Fibroblast of skin of left quadriceps (primary cell): ENCODE results near the gene KRT6A.
"Not testable (repeated sequence)": the region's sequence is repeated elsewhere in the genome, so short reads cannot be mapped to it uniquely, and the experiment has no call there.

ENCODE experiments used
- DNase-seq, 2 experiments: peaks; one replicate each; pipeline ENCODE4 v3.0.0-alpha.2; 2013; ENCODE audit warnings: low read depth in 2 of 2

Gene KRT6A

GRCh38 chr12:52502877-52503276 is 9.8 kb upstream of the KRT6A start:
- DNase-seq: no peak

GRCh38 chr12:52501490-52501889 is 8.4 kb upstream of the KRT6A start:
- no peak for DNase-seq

- DNase-seq: not testable (repeated sequence)
Observed at GRCh38 chr12:52500574-52500973, 7.5 kb upstream of the KRT6A start.

DNA sequence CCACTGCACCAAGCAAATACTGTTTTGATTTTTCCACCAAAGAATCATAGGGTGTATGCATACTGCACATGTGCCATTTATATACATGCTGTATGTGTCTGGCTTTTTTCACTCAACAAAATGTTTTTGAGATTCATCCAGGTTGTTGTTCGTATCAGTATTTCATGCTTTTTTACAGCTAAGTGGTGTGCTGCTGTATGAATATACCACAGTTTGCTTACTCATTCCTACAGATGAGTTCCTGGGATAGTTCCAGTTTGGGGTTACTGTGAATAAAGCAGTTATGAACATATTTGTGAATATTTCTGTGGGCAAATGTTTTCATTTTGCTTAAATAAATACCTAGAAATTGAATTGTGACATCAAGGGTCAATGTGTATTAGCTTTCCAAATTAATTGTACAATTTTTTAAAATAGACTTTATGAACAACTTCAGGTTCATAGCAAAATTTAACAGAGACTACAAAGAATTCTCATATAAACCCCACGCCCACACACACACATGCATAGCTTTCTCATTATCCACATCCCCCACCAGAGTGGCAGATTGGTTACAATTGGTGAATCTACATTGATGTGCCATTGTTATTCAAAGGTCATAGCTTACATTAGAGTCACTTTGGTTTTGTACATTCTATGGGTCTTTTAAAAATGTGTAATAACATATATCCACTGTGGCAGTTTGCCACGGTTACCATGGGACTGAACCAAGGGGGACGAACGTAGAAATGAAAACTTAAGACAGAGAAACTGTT is 6.9 kb upstream of the KRT6A start:
- no peak for DNase-seq

DNA sequence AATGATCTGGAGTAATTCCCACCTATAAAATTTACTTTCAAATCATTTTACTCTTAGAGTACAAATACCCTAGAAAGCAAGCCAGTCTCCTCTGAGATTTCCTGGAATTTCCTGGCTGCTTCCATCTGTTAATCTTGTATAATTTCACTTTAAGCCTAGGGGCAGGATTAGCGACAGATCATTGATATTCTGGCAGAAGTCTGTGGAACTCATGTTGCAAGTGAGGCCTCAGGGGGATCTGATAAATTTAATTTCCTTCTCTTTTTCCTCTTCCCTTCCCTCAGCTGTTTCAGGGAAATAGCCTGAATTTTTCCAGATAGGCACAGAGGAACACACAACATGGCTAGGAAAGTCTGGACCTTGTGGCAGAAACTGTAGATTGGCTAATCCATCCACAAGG is 5.9 kb upstream of the KRT6A start:
- DNase-seq: no peak

DNA sequence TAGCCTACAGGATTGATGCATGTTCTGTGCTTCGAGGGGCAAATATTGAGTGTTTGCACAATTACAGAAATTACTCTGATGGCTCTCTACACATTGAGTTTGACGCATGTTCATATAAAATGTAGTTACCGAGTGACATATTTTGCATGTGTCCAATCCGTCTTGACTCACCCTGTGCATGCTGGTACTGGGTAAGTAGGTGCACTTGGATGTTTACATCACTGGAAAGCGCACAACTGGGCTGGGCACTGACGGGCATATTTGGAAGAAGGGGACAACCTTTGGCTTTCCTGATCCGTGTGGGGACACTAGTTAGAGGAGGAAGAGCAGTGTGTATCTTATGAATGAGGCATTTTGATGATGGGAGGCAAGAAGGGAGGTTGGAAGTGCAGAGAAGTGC is 4.9 kb upstream of the KRT6A start:
- no peak for DNase-seq

DNA sequence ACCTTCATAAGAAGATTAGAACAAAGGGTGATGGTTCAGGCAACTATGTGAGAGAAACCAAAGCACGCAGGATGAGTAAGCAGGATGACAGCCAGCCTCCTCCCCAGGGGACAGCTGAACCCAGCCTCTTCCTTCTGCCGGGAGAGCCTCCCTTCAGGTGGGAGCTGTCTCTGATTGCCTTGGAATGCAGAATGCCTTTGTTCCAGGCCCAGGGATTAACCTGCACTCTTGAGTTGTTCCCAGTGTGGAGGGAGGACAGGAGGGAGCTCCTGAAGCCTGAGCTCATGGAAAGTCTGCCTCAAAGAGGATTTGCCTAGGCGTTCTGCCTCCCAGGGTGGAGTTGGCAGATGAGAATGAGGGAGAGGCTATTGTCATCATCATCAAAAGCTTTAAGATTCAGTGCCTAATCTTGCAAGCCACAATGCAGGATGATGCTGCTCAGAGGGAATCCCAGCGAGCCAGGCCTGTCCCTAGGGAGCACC is 3.6 kb upstream of the KRT6A start:
- peak; percentile 46 to 49 for DNase-seq

DNA sequence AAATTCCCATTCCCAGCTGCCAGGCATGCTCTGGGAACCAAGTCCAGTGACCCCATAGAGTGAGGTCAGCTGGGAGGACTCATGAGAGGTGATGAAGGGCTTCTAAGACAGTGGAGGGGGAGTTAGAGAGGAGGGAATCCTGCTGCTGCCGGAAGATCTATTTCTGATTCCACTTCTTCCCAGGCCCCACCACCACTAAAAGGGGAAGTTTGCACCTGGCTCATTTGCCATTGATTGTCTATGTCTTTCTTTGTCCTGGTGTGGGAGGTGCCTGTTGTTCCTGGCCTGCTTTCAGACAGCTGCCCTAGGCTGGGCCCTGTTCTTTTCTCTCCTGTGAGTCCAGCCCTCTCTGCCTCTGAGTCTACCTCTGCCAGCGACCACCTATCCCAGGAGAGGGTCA is 3.0 kb upstream of the KRT6A start:
- DNase-seq: no peak

GRCh38 chr12:52495389-52495788 is 2.3 kb upstream of the KRT6A start:
- no peak for DNase-seq

DNA sequence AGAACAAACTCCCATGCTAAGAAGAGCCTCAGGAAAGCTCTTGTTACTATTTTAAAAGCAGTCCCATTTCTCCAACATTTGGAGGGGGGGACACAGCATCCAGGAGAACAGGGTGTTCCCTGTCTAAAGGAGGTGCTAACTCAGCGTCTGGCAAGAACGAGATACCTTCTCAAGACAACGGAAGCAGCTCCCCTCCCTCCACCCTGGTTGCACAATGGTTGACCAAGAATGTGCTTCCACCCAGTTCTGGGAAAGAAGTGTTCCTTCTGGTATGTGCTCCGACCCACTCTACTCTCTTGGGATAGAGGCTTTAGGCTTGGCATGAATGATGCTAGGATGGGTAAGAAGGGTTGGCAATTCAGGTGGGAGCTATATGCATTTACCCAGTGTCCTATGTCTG is 1.5 kb upstream of the KRT6A start:
- peak; percentile 13 to 22 for DNase-seq

DNA sequence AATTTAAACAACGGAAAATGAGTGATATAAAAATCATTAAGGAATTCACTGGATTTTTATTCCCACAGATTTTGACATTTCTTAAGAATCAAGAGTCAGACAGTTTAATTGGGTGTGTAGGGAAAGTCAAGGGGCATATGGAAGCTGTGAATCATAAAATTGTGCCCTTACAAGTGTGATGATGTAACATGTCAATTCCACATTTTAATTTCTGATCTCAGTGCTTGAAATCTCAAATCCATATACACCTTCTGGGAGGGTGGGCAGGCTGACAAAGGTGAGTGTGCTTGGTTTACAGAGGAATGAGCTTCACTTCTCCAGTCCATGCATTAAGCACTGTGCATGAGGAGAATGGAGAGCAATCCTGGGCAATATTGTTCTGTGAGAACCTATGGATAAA is 1.0 kb upstream of the KRT6A start:
- DNase-seq: no peak

GRCh38 chr12:52492405-52492804 is 652 bp downstream of the KRT6A start:
- DNase-seq: not testable (repeated sequence)

DNA sequence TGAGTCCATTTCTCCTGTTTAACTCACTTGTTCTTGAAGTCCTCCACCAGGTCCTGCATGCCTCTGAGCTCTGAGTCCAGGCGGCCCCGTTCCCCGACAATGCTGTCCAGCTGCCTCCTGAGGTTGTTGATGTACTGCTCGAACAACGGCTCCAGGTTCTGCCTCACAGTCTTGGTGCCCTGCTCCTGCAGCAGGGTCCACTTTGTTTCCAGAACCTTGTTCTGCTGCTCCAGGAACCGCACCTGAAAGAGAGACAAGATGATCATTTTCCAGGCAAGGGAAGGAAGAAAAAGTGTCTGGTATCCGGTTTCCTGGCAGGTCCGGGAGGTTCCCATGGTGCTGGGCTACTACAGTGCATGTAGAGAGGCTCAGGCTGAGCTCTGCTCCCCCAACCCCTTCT is 1.6 kb downstream of the KRT6A start:
- DNase-seq: not testable (repeated sequence)

- no peak for DNase-seq
Observed at GRCh38 chr12:52488736-52489135, 4.3 kb downstream of the KRT6A start.

DNA sequence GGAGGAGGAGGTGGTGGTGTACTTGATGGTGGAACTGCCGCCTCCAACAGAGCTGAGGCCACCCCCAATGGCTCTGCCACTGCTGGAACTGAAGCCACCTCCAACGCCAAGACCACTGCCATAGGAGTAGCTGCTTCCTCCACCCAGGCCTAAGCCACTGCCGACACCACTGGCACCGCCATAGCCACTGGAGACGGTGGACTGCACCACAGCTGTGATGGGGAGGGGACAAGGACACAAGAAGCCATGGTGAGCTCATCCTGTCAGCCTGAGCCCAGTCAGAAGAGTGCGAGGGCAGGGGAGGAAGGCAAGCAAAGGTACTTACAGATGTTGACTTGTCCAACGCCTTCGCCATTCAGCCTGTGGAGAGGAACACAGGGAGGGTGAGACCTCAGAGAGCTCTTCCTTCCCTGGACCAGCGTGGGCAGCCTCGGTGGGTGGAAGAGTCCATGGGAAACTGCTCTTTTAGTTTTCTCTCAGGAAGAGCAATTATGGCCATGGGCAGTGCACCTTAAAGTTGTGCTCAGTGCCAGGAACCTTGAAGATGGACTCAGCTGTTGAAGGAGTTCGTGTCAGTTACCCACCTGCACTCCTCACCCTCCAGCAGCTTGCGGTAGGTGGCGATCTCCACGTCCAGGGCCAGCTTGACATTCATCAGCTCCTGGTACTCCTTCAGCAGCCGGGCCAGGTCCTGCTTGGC is 5.2 kb downstream of the KRT6A start:
- not testable (repeated sequence) for DNase-seq

DNA sequence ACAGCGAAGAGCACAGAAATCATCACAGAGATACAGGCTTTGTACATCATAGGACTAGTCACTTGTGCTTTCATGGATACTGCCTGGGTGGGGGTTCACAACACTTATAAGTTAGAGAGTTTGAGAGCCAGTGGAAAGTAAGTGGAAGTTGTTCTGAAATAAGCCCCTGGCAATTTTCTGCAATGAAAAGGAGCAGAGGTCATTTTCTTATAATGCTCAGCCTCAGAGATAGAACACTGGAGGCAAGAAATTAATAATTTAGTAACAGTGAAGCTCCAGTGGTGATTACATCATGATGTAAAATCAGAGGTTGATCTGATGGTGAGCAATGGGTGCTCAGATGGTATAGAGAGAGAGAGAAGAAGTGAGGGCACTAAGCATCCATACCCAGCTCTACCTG is 5.8 kb downstream of the KRT6A start:
- DNase-seq: no peak

- DNase-seq: no peak
Observed at GRCh38 chr12:52486166-52487105, 6.6 kb downstream of the KRT6A start.

- no peak for DNase-seq
Observed at GRCh38 chr12:52480073-52480472, 13.0 kb downstream of the KRT6A start.

DNA sequence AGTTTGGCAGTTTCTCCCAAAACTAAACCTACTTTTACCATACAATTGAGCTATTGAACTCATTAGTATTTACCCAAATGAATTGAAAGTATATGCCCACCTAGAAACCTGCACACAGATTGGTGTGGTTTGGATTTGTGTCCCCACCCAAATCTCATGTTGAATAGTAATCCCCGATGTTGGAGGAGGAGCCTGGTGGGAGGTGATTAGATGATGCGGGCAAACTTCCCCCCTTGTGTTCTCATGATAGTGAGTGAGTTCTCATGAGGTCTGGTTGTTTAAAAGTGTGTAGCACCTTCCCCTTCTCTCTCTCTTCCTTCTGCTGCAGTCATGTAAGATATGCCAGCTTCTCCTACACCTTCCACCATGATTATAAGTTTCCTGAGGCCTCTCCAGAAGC is 15.4 kb downstream of the KRT6A start:
- no peak for DNase-seq

DNA sequence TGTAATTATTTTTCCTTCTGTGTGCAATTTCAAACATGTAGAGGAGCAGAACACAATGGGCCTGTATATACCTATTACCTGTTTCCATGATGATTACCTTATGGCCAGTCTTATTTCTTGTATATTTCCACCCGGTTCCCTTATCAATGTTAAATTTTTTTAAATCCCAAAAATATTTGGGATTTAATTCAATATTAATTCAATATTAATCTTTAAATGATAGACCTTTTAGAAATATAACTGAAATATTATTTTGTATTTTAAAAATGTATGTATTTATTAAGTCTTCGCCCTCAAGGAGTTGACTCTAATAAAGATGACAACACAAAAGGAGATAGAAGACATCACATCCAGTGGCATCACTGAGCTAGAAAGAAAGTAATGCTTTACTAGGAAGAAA is 18.8 kb downstream of the KRT6A start:
- no peak for DNase-seq

DNA sequence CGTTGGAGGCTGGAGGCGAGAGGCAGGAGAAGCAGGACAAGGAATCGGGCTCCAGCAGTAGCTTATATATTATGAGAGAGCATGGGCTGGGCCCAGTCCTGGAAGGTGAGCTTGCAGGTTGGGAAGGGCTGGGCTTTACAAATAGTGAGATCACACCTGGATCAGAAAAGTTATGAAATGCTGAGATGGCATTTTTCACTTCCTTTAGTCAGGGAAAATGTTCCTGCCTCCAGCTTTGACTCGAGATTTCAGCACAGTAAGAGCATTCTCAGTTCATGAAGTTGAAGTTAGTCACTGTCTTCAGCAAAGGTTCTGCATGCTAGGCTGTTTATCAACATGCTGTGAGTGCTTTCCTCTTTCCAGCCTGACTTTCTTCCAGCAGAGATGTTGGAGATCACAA is 19.3 kb downstream of the KRT6A start, which contains the start of gene KRT6C:
KRT6C (minus strand) TSS at position 38 of the 400 bp plus-strand sequence. CDS start 68 bp downstream, outside the sequence.
- DNase-seq: no peak

GRCh38 chr12:52469853-52470252 is 23.2 kb downstream of the KRT6A start:
- no peak for DNase-seq
